Adrenal gland (tissue), 5 donors: Measurements from ENCODE around the gene MARCHF9.

ENCODE experiments used
- CTCF ChIP-seq, 6 experiments: fragments of 450-650 bp in 4 of 6; fragments of 200-600 bp in 2 of 6; sonication (generic) in 1 of 6; IDR thresholded peaks; 1 replicate in 5 of 6; 2 replicates in 1 of 6; pipeline versions ENCODE4 v1.5.1 to v1.8.0; 2016 to 2021; ENCODE audit warnings: antibody characterized with exemption in 6 of 6, mild to moderate bottlenecking in 2 of 6, moderate library complexity in 1 of 6
- POLR2A ChIP-seq, 2 donors: fragments of 450-650 bp; IDR thresholded peaks; one replicate each; pipeline ENCODE4 v1.6.1; 2017; ENCODE audit warnings: antibody characterized with exemption in 2 of 2, mild to moderate bottlenecking in 2 of 2, moderate library complexity in 1 of 2
- donor health status: DM: no; HTN: no; CAD: no.

GRCh38 chr12:57724936-57725740, 29.8 kb upstream of the MARCHF9 start:
- TF ChIP-seq CTCF (IDR thresholded peaks at IDR 0.05) (no peak), POLR2A (IDR thresholded peaks at IDR 0.05) (no peak)
